ENCODE measurements around the gene ATP2B2. TPM values are rescaled to one million over a fixed set of nuclear protein-coding genes. Genes with fewer than 3 reads are reported as not detected.
A peak's percentile ranks its signal among the peaks of the same experiment; 100 is the strongest.

The ATP2B2 gene
- polyA plus RNA-seq, 3 donors = not detected

GRCh38 chr3:10312861-10313260 is 192.5 kb downstream of the ATP2B2 start:
- Histone ChIP-seq H3K27ac (ENCODE audit: low read depth in 1 of 2, low read length in 2 of 2) (no peak overlapping the region), H3K4me2 (replicated peaks; ENCODE audit: extremely low read depth, low read length, poor library complexity, severe bottlenecking) (no peak overlapping the region), H4K20me1 (ENCODE audit: insufficient read depth, low read length) (peaks cover 26% of the 10 kb centered on the region), H3K4me3 (replicated peaks in 1 of 3; ENCODE audit: low read depth in 2 of 3, low read length in 3 of 3) (no peak overlapping the region), H3K9ac (ENCODE audit: insufficient read depth, low read length, poor library complexity, severe bottlenecking) (no peak overlapping the region), H2AFZ (ENCODE audit: insufficient read depth, low read depth, low read length, poor library complexity, severe bottlenecking) (no peak overlapping the region), H3K9me3 (replicated peaks in 1 of 2; ENCODE audit: control insufficient read depth in 1 of 2, insufficient read depth in 1 of 2, low read length in 2 of 2) (no peaks in the 10 kb centered on the region), H3K27me3 (ENCODE audit: control insufficient read depth in 2 of 2, insufficient read depth in 2 of 2, low read length in 2 of 2) (no peaks in the 10 kb centered on the region), H3K4me1 (ENCODE audit: control insufficient read depth in 1 of 2, insufficient read depth in 2 of 2, low read length in 2 of 2) (no peaks in the 10 kb centered on the region), H3K79me2 (ENCODE audit: insufficient read depth, low read length) (peaks cover 17% of the 10 kb centered on the region), H3K36me3 (replicated peaks in 1 of 2; ENCODE audit: control insufficient read depth in 1 of 2, insufficient read depth in 2 of 2, low read length in 2 of 2) (peaks cover 93 to 99% of the 10 kb centered on the region in 2 donors)
- peaks cover 79 to 99% of the 10 kb centered on the region in 2 donors for H3K36me3 Mint-ChIP-seq
- peaks cover 5% of the 10 kb centered on the region for H3K4me1 Mint-ChIP-seq
- H3K9me3 Mint-ChIP-seq = no peaks in the 10 kb centered on the region
- TF ChIP-seq CTCF (IDR thresholded peaks at IDR 0.05) = no peak
- no peak for DNase-seq
- peak overlapping the region in 4 of 7 donors; percentile 4 to 42 (median 32) for H3K27ac Mint-ChIP-seq
- no peak overlapping the region for H3K4me3 Mint-ChIP-seq
- WGBS (ENCODE audit: insufficient coverage) = 100% methylated on average over 1 of the region's 3 CpGs
- intact Hi-C loops (cut with micrococcal nuclease) = no loop called here
- no peaks in the 10 kb centered on the region for H3K27me3 Mint-ChIP-seq (ENCODE audit: low read depth in 3 of 3)

GRCh38 chr3:10312391-10312790 is 193.0 kb downstream of the ATP2B2 start:
- Histone ChIP-seq H3K9ac (ENCODE audit: insufficient read depth, low read length, poor library complexity, severe bottlenecking) (no peak overlapping the region), H3K4me1 (ENCODE audit: control insufficient read depth in 1 of 2, insufficient read depth in 2 of 2, low read length in 2 of 2) (no peaks in the 10 kb centered on the region), H2AFZ (ENCODE audit: insufficient read depth, low read depth, low read length, poor library complexity, severe bottlenecking) (no peak overlapping the region), H3K27ac (ENCODE audit: low read depth in 1 of 2, low read length in 2 of 2) (no peak overlapping the region), H4K20me1 (ENCODE audit: insufficient read depth, low read length) (peaks cover 23% of the 10 kb centered on the region), H3K27me3 (ENCODE audit: control insufficient read depth in 2 of 2, insufficient read depth in 2 of 2, low read length in 2 of 2) (no peaks in the 10 kb centered on the region), H3K4me2 (replicated peaks; ENCODE audit: extremely low read depth, low read length, poor library complexity, severe bottlenecking) (no peak overlapping the region), H3K79me2 (ENCODE audit: insufficient read depth, low read length) (peaks cover 13% of the 10 kb centered on the region), H3K9me3 (replicated peaks in 1 of 2; ENCODE audit: control insufficient read depth in 1 of 2, insufficient read depth in 1 of 2, low read length in 2 of 2) (no peaks in the 10 kb centered on the region), H3K36me3 (replicated peaks in 1 of 2; ENCODE audit: control insufficient read depth in 1 of 2, insufficient read depth in 2 of 2, low read length in 2 of 2) (peaks cover 92 to 99% of the 10 kb centered on the region in 2 donors), H3K4me3 (replicated peaks in 1 of 3; ENCODE audit: low read depth in 2 of 3, low read length in 3 of 3) (no peak overlapping the region)
- Mint-ChIP-seq H3K9me3 (no peaks in the 10 kb centered on the region), H3K4me3 (no peak overlapping the region), H3K4me1 (peaks cover 5% of the 10 kb centered on the region), H3K36me3 (peaks cover 78 to 99% of the 10 kb centered on the region in 2 donors), H3K27me3 (ENCODE audit: low read depth in 3 of 3) (no peaks in the 10 kb centered on the region), H3K27ac (peak overlapping the region in 4 of 7 donors; percentile 28 to 42 (median 38))
- no peak for TF ChIP-seq CTCF (IDR thresholded peaks at IDR 0.05)
- intact Hi-C loops (cut with micrococcal nuclease) = no loop called here
- no peak for DNase-seq
- 94% methylated on average over 10 of the region's 10 CpGs for WGBS (ENCODE audit: insufficient coverage)
